D721Med (cell line): Measurements from ENCODE around the gene ADAD1.

Experiments used
- DNase-seq: peaks from one replicate; pipeline ENCODE4 v3.0.0; 2011; ENCODE audit warnings: low spot score; ENCODE audit not compliant: insufficient read length
- FAIRE-seq: peaks from 2 replicates; lab custom pipeline; 2011; peaks lifted over from hg19 to GRCh38; lab: Jason Lieb, UNC
- TF ChIP-seq, protein P1 (sequence below): IDR thresholded peaks from 2 replicates; pipeline ENCODE4 v1.5.1; 2012; ENCODE audit warnings: mild to moderate bottlenecking, control low read depth; ENCODE audit not compliant: insufficient read depth; ENCODE audit errors: missing control alignments

ADAD1 gene

DNA sequence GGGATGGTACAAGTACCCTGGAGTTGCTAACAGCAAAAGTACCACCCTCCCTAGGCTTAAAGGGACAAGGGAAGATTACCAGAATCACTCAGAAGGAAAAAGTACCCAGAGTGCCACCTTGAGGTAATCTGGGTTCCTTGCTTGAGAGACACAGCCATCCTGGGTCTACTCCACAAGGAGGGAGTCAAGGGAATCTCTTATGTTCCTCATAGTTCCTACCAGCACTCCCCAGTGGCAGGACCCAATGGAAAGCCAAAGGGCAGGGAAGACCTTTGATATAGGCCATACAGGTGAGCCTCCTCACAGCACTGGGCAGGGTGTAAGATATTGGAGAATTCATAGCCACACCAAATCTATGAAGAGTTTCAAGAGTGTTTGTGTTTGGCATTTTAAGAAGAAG lies 72.0 kb downstream of the ADAD1 start:
- FAIRE-seq, result no peak
- DNase-seq, result no peak
- TF ChIP-seq, protein P1, sequence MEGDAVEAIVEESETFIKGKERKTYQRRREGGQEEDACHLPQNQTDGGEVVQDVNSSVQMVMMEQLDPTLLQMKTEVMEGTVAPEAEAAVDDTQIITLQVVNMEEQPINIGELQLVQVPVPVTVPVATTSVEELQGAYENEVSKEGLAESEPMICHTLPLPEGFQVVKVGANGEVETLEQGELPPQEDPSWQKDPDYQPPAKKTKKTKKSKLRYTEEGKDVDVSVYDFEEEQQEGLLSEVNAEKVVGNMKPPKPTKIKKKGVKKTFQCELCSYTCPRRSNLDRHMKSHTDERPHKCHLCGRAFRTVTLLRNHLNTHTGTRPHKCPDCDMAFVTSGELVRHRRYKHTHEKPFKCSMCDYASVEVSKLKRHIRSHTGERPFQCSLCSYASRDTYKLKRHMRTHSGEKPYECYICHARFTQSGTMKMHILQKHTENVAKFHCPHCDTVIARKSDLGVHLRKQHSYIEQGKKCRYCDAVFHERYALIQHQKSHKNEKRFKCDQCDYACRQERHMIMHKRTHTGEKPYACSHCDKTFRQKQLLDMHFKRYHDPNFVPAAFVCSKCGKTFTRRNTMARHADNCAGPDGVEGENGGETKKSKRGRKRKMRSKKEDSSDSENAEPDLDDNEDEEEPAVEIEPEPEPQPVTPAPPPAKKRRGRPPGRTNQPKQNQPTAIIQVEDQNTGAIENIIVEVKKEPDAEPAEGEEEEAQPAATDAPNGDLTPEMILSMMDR, result peak; percentile 56

DNA sequence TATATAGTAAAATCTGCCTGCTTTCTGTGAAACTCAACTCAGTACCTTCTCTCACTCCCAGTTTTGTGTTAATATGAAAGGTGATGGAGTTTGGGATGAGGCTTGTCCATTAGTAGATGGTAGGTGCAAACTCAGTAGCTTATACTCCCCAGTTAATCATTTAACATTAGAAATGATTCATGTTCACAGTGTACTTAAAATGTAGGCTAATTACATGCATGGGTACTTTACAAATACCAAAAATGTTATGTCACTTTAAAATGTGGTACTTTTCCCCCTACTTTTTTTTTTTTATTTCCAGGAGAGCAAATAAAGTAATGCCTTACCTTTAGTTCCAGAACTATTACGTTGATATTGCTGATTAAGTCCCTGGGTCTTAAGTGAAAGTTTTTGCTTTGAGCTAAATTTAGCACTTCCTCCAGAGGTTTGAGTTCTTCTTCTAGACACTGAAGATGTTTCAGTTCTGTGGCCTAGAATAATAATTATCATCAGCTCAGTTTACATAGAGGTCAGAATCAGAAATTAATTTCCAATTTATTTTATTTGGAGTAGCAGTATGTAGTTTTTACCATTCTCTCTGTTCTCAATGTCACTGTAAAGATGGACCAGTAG lies 74.7 kb downstream of the ADAD1 start:
- FAIRE-seq, result no peak
- no peak for DNase-seq
- TF ChIP-seq, protein P1, result no peak

DNA sequence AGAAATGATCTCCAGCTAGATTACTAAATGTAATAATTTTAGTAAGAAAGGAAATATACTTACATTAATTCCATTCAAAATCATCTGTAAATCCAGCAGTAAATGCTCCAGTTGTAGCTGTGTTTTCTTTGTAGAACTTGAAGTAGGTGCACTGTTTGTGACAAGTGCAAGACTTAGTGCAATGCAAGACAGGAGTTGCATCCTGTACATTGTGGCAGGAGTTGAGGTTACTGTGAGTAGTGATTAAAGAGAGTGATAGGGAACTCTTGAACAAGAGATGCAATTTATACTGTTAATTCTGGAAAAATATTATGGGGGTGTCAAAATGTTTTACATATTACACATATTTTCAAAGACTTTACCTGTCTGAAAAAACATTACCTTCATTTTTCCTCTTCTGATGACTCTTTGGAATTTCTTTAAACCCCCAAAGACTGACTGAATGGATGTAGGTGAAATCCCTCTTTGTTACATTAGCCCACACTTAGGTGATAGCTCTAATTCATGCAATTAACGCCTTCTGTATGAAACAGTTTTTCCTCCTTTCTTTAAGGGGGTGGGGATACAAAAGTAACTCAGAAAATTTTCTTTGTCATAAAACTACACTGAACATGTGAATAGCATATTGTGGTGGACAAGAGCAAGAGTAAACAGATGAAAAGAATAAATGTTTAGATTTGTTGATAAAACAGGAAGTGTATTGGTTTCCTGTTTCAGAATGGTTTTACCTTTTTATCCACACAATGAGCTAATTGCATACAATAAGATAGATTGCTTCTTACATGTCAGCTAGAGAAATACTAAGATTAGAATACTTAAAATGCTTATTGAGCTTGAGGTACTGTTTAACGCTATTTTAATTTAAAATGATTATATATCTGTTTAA lies 77.7 kb downstream of the ADAD1 start, which contains the start of gene IL2:
IL2 (minus strand) TSS at position 495 of the 886 bp plus-strand sequence; CDS start at position 210, 285 bp downstream.
- DNase-seq, result no peak
- TF ChIP-seq, protein P1, result no peak
- FAIRE-seq, result no peak

DNA sequence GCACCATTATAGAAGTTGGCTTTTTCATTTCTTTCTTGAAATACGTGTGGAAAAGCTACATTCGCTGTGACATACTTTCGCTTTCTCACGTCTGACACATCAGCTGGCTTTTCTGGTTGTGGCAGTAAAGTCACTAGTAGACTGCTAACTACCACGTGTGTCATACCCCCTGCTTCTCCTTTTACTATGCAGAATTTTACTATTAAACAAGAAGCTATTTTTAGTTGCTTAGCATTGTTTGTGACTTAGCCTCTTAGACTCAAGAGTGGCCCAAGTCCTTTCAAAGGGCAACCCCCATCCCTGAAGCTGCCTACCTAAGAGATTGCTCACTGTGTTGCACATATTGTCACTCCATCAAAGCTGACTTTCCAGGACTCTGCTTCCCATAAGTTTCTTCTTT lies 79.8 kb downstream of the ADAD1 start:
- TF ChIP-seq, protein P1, result no peak
- FAIRE-seq (no peak), DNase-seq (no peak)

DNA sequence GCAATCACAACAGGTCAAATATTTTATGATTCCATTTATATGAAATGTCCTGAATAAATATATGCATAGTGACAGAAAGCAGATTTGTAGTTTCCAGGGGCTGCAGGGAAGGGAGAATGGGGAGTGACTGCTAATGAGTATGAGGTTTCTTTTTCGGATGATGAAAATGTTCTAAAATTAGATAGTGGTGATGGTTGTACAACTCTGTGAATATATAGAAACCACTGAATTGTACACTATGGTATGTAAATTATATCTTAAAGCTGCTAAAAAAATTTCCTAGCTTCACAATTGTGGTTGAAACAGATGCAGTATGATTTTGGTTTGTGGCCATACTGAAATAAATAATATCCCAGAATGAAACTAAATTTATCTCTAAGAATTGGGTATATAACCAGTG lies 90.6 kb downstream of the ADAD1 start:
- TF ChIP-seq, protein P1, result no peak
- FAIRE-seq (no peak), DNase-seq (no peak)

DNA sequence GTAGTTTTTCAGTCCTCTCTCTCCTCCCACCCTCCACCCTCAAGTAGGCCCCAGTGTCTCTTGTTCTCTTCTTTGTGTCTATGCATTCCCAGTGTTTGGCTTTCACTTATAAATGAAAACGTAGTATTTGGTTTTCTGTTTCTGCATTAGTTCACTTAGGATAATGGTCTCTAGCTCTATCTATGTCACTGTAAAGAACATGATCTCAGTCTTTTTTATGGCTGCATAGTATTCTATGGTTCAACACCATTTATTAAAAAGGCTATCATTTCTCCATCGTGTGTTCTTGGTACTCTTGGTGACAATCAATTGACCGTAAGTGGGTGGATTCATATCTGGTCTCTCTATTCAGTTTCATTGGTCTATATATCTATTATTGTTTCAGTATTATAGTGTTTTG lies 96.4 kb downstream of the ADAD1 start:
- TF ChIP-seq, protein P1, result no peak
- FAIRE-seq (no peak), DNase-seq (no peak)
